Stimulated activated CD4-positive, alpha-beta T cell treated with anti-CD3 and anti-CD28 coated beads, Interleukin-15, amount 100 ng/mL, for 48 hours (primary cell): ENCODE measurements around the gene DNAJB13.

Source experiments
- DNase-seq, 2 donors: peaks; one replicate each; pipeline ENCODE4 v3.0.0-alpha.2; 2020; ENCODE audit warnings: low read depth in 2 of 2

The DNAJB13 gene

GRCh38 chr11:73951797-73952196 is 971 bp downstream of the DNAJB13 start:
- DNase-seq: no peak

- no peak for DNase-seq
Observed at GRCh38 chr11:73956876-73957653, 6.2 kb downstream of the DNAJB13 start.

- no peak for DNase-seq
Observed at GRCh38 chr11:73957654-73958361, 7.0 kb downstream of the DNAJB13 start.

GRCh38 chr11:73958521-73959141 is 7.8 kb downstream of the DNAJB13 start:
- no peak for DNase-seq

GRCh38 chr11:73961321-73961720 is 10.5 kb downstream of the DNAJB13 start:
- DNase-seq: no peak

- DNase-seq: no peak
Observed at GRCh38 chr11:73962101-73962705, 11.4 kb downstream of the DNAJB13 start.

GRCh38 chr11:73963861-73964260 is 13.0 kb downstream of the DNAJB13 start:
- no peak for DNase-seq

GRCh38 chr11:73965076-73965763 is 14.4 kb downstream of the DNAJB13 start:
- DNase-seq: no peak

- DNase-seq: no peak
Observed at GRCh38 chr11:73965764-73966121, 14.9 kb downstream of the DNAJB13 start.

GRCh38 chr11:73968356-73968966 is 17.6 kb downstream of the DNAJB13 start:
- DNase-seq: no peak

GRCh38 chr11:73969091-73969490 is 18.3 kb downstream of the DNAJB13 start:
- no peak for DNase-seq

GRCh38 chr11:73969991-73970800 is 19.4 kb downstream of the DNAJB13 start:
- no peak for DNase-seq

GRCh38 chr11:73971175-73971719 is 20.4 kb downstream of the DNAJB13 start:
- no peak for DNase-seq

- no peak for DNase-seq
Observed at GRCh38 chr11:73972187-73972586, 21.4 kb downstream of the DNAJB13 start.

GRCh38 chr11:73972620-73973449 is 22.0 kb downstream of the DNAJB13 start:
- no peak for DNase-seq

GRCh38 chr11:73974604-73975478 is 24.0 kb downstream of the DNAJB13 start:
- no peak for DNase-seq

- DNase-seq: no peak
Observed at GRCh38 chr11:73975479-73975757, 24.6 kb downstream of the DNAJB13 start.

GRCh38 chr11:73976451-73977151 is 25.8 kb downstream of the DNAJB13 start:
- DNase-seq: no peak
